ENCODE measurements around the gene SEC11A. TPM values are rescaled to one million over a fixed set of nuclear protein-coding genes. Genes with fewer than 3 reads are reported as not detected.
A peak's percentile ranks its signal among the peaks of the same experiment; 100 is the strongest.

SEC11A gene
- total and polyA plus RNA-seq, 4 donors = 56.7 to 90.2 (median 71.3) TPM

- H3K9me3 ChIP-seq (ENCODE audit: control insufficient read depth in 4 of 4, low read length in 3 of 4) = no peaks in the 10 kb centered on the region
- no peaks in the 10 kb centered on the region for H3K27me3 ChIP-seq (ENCODE audit: control insufficient read depth in 4 of 4, insufficient read depth in 4 of 4, low read length in 3 of 4)
- WGBS = 23% methylated on average over 23 of the region's 23 CpGs
- DNase-seq (ENCODE audit: low spot score) = no peak
- H3K4me3 ChIP-seq (ENCODE audit: low read depth in 1 of 3, low read length in 3 of 3) = peak overlapping the region; percentile 33 to 71 (median 50)
- H3K27ac ChIP-seq (ENCODE audit: low read depth in 1 of 2, low read length in 2 of 2) = peak overlapping the region; percentile 80 to 94
- peaks cover 6 to 43% (median 27%) of the 10 kb centered on the region in 4 donors for H3K4me1 ChIP-seq (ENCODE audit: control insufficient read depth in 4 of 4, insufficient read depth in 4 of 4, low read length in 3 of 4)
- TF ChIP-seq HNF4G (IDR thresholded peaks at IDR 0.05) (no peak), YY1 (IDR thresholded peaks at IDR 0.05) (peak; percentile 42), SP1 (IDR thresholded peaks at IDR 0.05) (no peak)
- H3K9ac ChIP-seq (ENCODE audit: low read depth in 1 of 2, low read length in 2 of 2) = peak overlapping the region; percentile 54 to 68
- H3K36me3 ChIP-seq (ENCODE audit: control insufficient read depth in 4 of 4, insufficient read depth in 3 of 4, low read depth in 1 of 4, low read length in 3 of 4) = peaks cover 0 to 10% (median 2%) of the 10 kb centered on the region in 4 donors
Observed at GRCh38 chr15:84634228-84634837, 81.6 kb downstream of the SEC11A start.

- peak; percentile 83 for DNase-seq (ENCODE audit: low spot score)
- H3K4me3 ChIP-seq (ENCODE audit: low read depth in 1 of 3, low read length in 3 of 3) = peak overlapping the region; percentile 33 to 71 (median 50)
- TF ChIP-seq HNF4A (conservative IDR thresholded peaks at IDR 0.05) (no peak), ATF3 (IDR thresholded peaks at IDR 0.05) (no peak), FOXA1 (IDR thresholded peaks at IDR 0.05) (no peak), JUND (IDR thresholded peaks at IDR 0.05) (no peak), TAF1 (conservative IDR thresholded peaks at IDR 0.05) (peak; percentile 46), YY1 (IDR thresholded peaks at IDR 0.05) (peak; percentile 60), SP1 (IDR thresholded peaks at IDR 0.05) (peak; percentile 13)
- under 1% methylated on average over 105 of the region's 105 CpGs for WGBS
- H3K27me3 ChIP-seq (ENCODE audit: control insufficient read depth in 4 of 4, insufficient read depth in 4 of 4, low read length in 3 of 4) = no peaks in the 10 kb centered on the region
- peaks cover 6 to 43% (median 27%) of the 10 kb centered on the region in 4 donors for H3K4me1 ChIP-seq (ENCODE audit: control insufficient read depth in 4 of 4, insufficient read depth in 4 of 4, low read length in 3 of 4)
- H3K27ac ChIP-seq (ENCODE audit: low read depth in 1 of 2, low read length in 2 of 2) = peak overlapping the region; percentile 80 to 94
- H3K36me3 ChIP-seq (ENCODE audit: control insufficient read depth in 4 of 4, insufficient read depth in 3 of 4, low read depth in 1 of 4, low read length in 3 of 4) = peaks cover 0 to 7% (median 1%) of the 10 kb centered on the region in 4 donors
- H3K9ac ChIP-seq (ENCODE audit: low read depth in 1 of 2, low read length in 2 of 2) = peak overlapping the region; percentile 66 to 68
- H3K9me3 ChIP-seq (ENCODE audit: control insufficient read depth in 4 of 4, low read length in 3 of 4) = no peaks in the 10 kb centered on the region
Observed at GRCh38 chr15:84633311-84634227, 82.4 kb downstream of the SEC11A start.

GRCh38 chr15:84631706-84632272 lies 84.2 kb downstream of the SEC11A start:
- 36% methylated on average over 7 of the region's 7 CpGs for WGBS
- Histone ChIP-seq H3K9me3 (ENCODE audit: control insufficient read depth in 4 of 4, low read length in 3 of 4) (no peaks in the 10 kb centered on the region), H3K27me3 (ENCODE audit: control insufficient read depth in 4 of 4, insufficient read depth in 4 of 4, low read length in 3 of 4) (no peaks in the 10 kb centered on the region), H3K27ac (ENCODE audit: low read depth in 1 of 2, low read length in 2 of 2) (peak overlapping the region; percentile 67 to 73), H3K9ac (ENCODE audit: low read depth in 1 of 2, low read length in 2 of 2) (peak overlapping the region; percentile 52 to 61), H3K4me3 (ENCODE audit: low read depth in 1 of 3, low read length in 3 of 3) (peak overlapping the region; percentile 60 to 86 (median 67)), H3K36me3 (ENCODE audit: control insufficient read depth in 4 of 4, insufficient read depth in 3 of 4, low read depth in 1 of 4, low read length in 3 of 4) (no peaks in the 10 kb centered on the region), H3K4me1 (ENCODE audit: control insufficient read depth in 4 of 4, insufficient read depth in 4 of 4, low read length in 3 of 4) (peaks cover 6 to 43% (median 27%) of the 10 kb centered on the region in 4 donors)
- TF ChIP-seq EGR1 (IDR thresholded peaks at IDR 0.05; ENCODE audit: low read depth in 2 of 2) = no peak
- TF ChIP-seq YY1 (IDR thresholded peaks at IDR 0.05) = peak; percentile 34
- peak; percentile 55 for DNase-seq (ENCODE audit: low spot score)

- Histone ChIP-seq H3K27me3 (ENCODE audit: control insufficient read depth in 4 of 4, insufficient read depth in 4 of 4, low read length in 3 of 4) (no peaks in the 10 kb centered on the region), H3K36me3 (ENCODE audit: control insufficient read depth in 4 of 4, insufficient read depth in 3 of 4, low read depth in 1 of 4, low read length in 3 of 4) (no peaks in the 10 kb centered on the region), H3K27ac (ENCODE audit: low read depth in 1 of 2, low read length in 2 of 2) (no peak overlapping the region), H3K9me3 (ENCODE audit: control insufficient read depth in 4 of 4, low read length in 3 of 4) (no peaks in the 10 kb centered on the region), H3K4me1 (ENCODE audit: control insufficient read depth in 4 of 4, insufficient read depth in 4 of 4, low read length in 3 of 4) (peaks cover 6 to 30% (median 19%) of the 10 kb centered on the region in 4 donors), H3K9ac (ENCODE audit: low read depth in 1 of 2, low read length in 2 of 2) (no peak overlapping the region), H3K4me3 (ENCODE audit: low read depth in 1 of 3, low read length in 3 of 3) (no peak overlapping the region)
- DNase-seq (ENCODE audit: low spot score) = no peak
- 95% methylated on average over 9 of the region's 9 CpGs for WGBS
- TF ChIP-seq SP1 (IDR thresholded peaks at IDR 0.05) (no peak), HNF4G (IDR thresholded peaks at IDR 0.05) (no peak), RAD21 (IDR thresholded peaks at IDR 0.05) (no peak), HNF4A (conservative IDR thresholded peaks at IDR 0.05) (no peak), TAF1 (conservative IDR thresholded peaks at IDR 0.05) (no peak), FOXA1 (IDR thresholded peaks at IDR 0.05) (no peak), RXRA (IDR thresholded peaks at IDR 0.05) (no peak), CTCF (IDR thresholded peaks at IDR 0.05; ENCODE audit: low read depth, low read length, missing input control) (no peak), NR2F2 (IDR thresholded peaks at IDR 0.05) (no peak), REST (IDR thresholded peaks at IDR 0.05) (no peak), YY1 (IDR thresholded peaks at IDR 0.05) (no peak)
Observed at GRCh38 chr15:84629033-84629432, 86.9 kb downstream of the SEC11A start.

Data from liver (tissue), 9 donors.